Loucy (cell line): ENCODE data around the gene MDGA2.

Experiments
- H2AFZ ChIP-seq: fragments of 200-600 bp; sonication (generic); 2 replicates; pipeline ENCODE4 v1.6.0; 2016; ENCODE audit warnings: antibody characterized with exemption, mild to moderate bottlenecking, low read length, moderate library complexity
- H3F3A ChIP-seq: fragments of 200-600 bp; 2 replicates; pipeline ENCODE4 v1.6.0; 2016; ENCODE audit warnings: antibody characterized with exemption, low read depth, mild to moderate bottlenecking
- H3K27me3 ChIP-seq: fragments of 200-600 bp; sonication (generic); 2 replicates; pipeline ENCODE4 v1.6.1; 2014; ENCODE audit warnings: low read length, mild to moderate bottlenecking; ENCODE audit not compliant: insufficient read depth, poor library complexity, severe bottlenecking
- H3K36me3 ChIP-seq: fragments of 200-600 bp; sonication (generic); 2 replicates; pipeline ENCODE4 v1.6.1; 2016; ENCODE audit warnings: low read length; ENCODE audit not compliant: insufficient read depth
- H3K4me1 ChIP-seq: fragments of 200-600 bp; sonication (generic); 2 replicates; pipeline ENCODE4 v1.5.1; 2014; ENCODE audit warnings: low read length, mild to moderate bottlenecking; ENCODE audit not compliant: insufficient read depth, poor library complexity, severe bottlenecking
- H3K4me2 ChIP-seq: fragments of 200-600 bp; sonication (generic); 2 replicates; pipeline ENCODE4 v1.6.0; 2014; ENCODE audit warnings: antibody characterized with exemption, low read length, low read depth, mild to moderate bottlenecking; ENCODE audit not compliant: poor library complexity, severe bottlenecking
- H3K4me3 ChIP-seq: fragments of 200-600 bp; sonication (generic); 2 replicates; pipeline ENCODE4 v1.5.1; 2014; ENCODE audit warnings: low read length, mild to moderate bottlenecking, mixed read lengths; ENCODE audit not compliant: poor library complexity, severe bottlenecking
- H3K79me2 ChIP-seq: fragments of 200-600 bp; sonication (generic); 2 replicates; pipeline ENCODE4 v1.6.1; 2014; ENCODE audit warnings: low read length; ENCODE audit not compliant: insufficient read depth
- H3K9ac ChIP-seq: fragments of 200-600 bp; sonication (generic); 2 replicates; pipeline ENCODE4 v1.6.0; 2014; ENCODE audit warnings: mild to moderate bottlenecking, low read depth, low read length, moderate library complexity; ENCODE audit not compliant: poor library complexity, severe bottlenecking
- H3K9me2 ChIP-seq: fragments of 200-600 bp; sonication (generic); replicated peaks from 2 replicates; pipeline ENCODE4 v1.6.1; 2016; ENCODE audit warnings: low read depth, low read length, mixed read lengths
- H3K9me3 ChIP-seq: fragments of 200-600 bp; sonication (generic); 2 replicates; pipeline ENCODE4 v1.6.1; 2014; ENCODE audit warnings: mild to moderate bottlenecking, antibody characterized with exemption, low read length, low read depth; ENCODE audit not compliant: insufficient read depth
- H4K20me1 ChIP-seq: fragments of 200-600 bp; sonication (generic); 2 replicates; pipeline ENCODE4 v1.6.0; 2014; ENCODE audit warnings: antibody characterized with exemption, low read length, mild to moderate bottlenecking; ENCODE audit not compliant: insufficient read depth, poor library complexity, severe bottlenecking
- CTCF ChIP-seq: fragments of 200-600 bp; sonication (generic); conservative IDR thresholded peaks from 2 replicates; pipeline ENCODE4 v1.5.1; 2014; ENCODE audit warnings: mild to moderate bottlenecking, antibody characterized with exemption, low read length
- EZH2phosphoT487 ChIP-seq: fragments of 200-600 bp; IDR thresholded peaks from 2 replicates; pipeline ENCODE4 v1.6.1; 2018; ENCODE audit warnings: antibody characterized with exemption, mild to moderate bottlenecking, moderate library complexity, borderline replicate concordance

MDGA2 gene

DNA sequence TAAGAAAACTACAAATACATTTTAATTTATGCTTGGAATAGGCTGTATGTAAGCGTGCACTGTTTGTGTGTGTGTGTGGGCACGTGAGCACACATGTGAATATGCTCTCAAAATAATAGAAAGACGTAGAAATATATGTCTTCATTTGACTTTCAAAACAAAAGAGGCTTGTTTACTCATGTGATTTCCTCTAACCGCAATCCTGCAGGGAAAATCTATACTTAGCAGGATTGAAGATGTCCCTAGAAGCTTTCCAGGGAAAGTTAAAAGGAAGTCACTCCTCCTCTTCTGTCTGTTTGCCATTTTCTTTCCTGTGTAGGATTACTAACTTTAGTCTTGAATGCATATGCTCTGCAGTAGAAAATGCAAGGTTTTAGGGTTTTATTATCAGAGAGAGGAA is 404.7 kb downstream of the MDGA2 start:
- H3K9ac ChIP-seq = no peak overlapping the region
- H3K4me3 ChIP-seq = no peak overlapping the region
- H3K9me2 ChIP-seq = no peaks in the 10 kb centered on the region
- no peaks in the 10 kb centered on the region for H3K4me1 ChIP-seq
- no peaks in the 10 kb centered on the region for H3K27me3 ChIP-seq
- H3K79me2 ChIP-seq = no peaks in the 10 kb centered on the region
- H4K20me1 ChIP-seq = no peaks in the 10 kb centered on the region
- TF ChIP-seq EZH2phosphoT487 = no peak
- no peak for TF ChIP-seq CTCF
- H3K36me3 ChIP-seq = no peaks in the 10 kb centered on the region
- no peak overlapping the region for H3K4me2 ChIP-seq
- H3F3A ChIP-seq = no peaks in the 10 kb centered on the region
- no peaks in the 10 kb centered on the region for H3K9me3 ChIP-seq
- H2AFZ ChIP-seq = no peak overlapping the region

- no peak overlapping the region for H2AFZ ChIP-seq
- no peak overlapping the region for H3K4me3 ChIP-seq
- no peaks in the 10 kb centered on the region for H3K27me3 ChIP-seq
- no peaks in the 10 kb centered on the region for H3K4me1 ChIP-seq
- H3K4me2 ChIP-seq = no peak overlapping the region
- no peaks in the 10 kb centered on the region for H3K9me3 ChIP-seq
- no peaks in the 10 kb centered on the region for H3K36me3 ChIP-seq
- TF ChIP-seq CTCF = no peak
- no peak for TF ChIP-seq EZH2phosphoT487
- no peaks in the 10 kb centered on the region for H4K20me1 ChIP-seq
- H3K9me2 ChIP-seq = no peaks in the 10 kb centered on the region
- H3F3A ChIP-seq = no peaks in the 10 kb centered on the region
- H3K79me2 ChIP-seq = no peaks in the 10 kb centered on the region
- no peak overlapping the region for H3K9ac ChIP-seq
Measured at GRCh38 chr14:47269756-47270492, 405.5 kb downstream of the MDGA2 start.

GRCh38 chr14:47264842-47265241 is 410.6 kb downstream of the MDGA2 start:
- TF ChIP-seq CTCF (no peak), EZH2phosphoT487 (no peak)
- H3K36me3 ChIP-seq = no peaks in the 10 kb centered on the region
- H3K9me3 ChIP-seq = no peaks in the 10 kb centered on the region

More at GRCh38 chr14:47264842-47265241, 410.6 kb downstream of the MDGA2 start:
- H3K27me3 ChIP-seq = no peaks in the 10 kb centered on the region
- no peak overlapping the region for H3K9ac ChIP-seq
- no peaks in the 10 kb centered on the region for H4K20me1 ChIP-seq
- no peaks in the 10 kb centered on the region for H3F3A ChIP-seq
- H3K4me2 ChIP-seq = no peak overlapping the region
- no peak overlapping the region for H2AFZ ChIP-seq
- no peak overlapping the region for H3K4me3 ChIP-seq
- no peaks in the 10 kb centered on the region for H3K4me1 ChIP-seq
- no peaks in the 10 kb centered on the region for H3K9me2 ChIP-seq
- no peaks in the 10 kb centered on the region for H3K79me2 ChIP-seq
